GM12801 (cell line): ENCODE data around the gene SPIN1.

Experiments used
- CTCF ChIP-seq: IDR thresholded peaks from one replicate; pipeline ENCODE4 v1.5.1; 2011; ENCODE audit warnings: control low read depth; ENCODE audit not compliant: insufficient read length; ENCODE audit errors: extremely low read depth

Gene SPIN1

GRCh38 chr9:88523056-88523455 lies 134.8 kb downstream of the SPIN1 start:
- TF ChIP-seq CTCF: no peak

- TF ChIP-seq CTCF: no peak
These were observed 136.7 kb downstream of the SPIN1 start for GRCh38 chr9:88524911-88525310.

GRCh38 chr9:88527618-88528017 lies 139.4 kb downstream of the SPIN1 start:
- no peak for TF ChIP-seq CTCF
